Smooth muscle cell (in vitro differentiated cells): ENCODE results near the gene COTL1. TPM values are rescaled to one million over a fixed set of nuclear protein-coding genes. Genes with fewer than 3 reads are reported as not detected.

Experiments
- DNase-seq: peaks from one replicate; lab custom pipeline; 2025; ENCODE audit not compliant: unreplicated experiment; lab: John Stamatoyannopoulos, UW
- H2AFZ ChIP-seq: fragments of 200-600 bp; sonication (generic); 2 replicates; pipeline ENCODE4 v1.6.0; 2016; ENCODE audit warnings: antibody characterized with exemption, low read depth, mild to moderate bottlenecking
- H3F3A ChIP-seq: fragments of 200-600 bp; sonication (generic); 2 replicates; pipeline ENCODE4 v1.6.0; 2017; ENCODE audit warnings: antibody characterized with exemption, low read depth
- H3K27ac ChIP-seq: fragments of 200-600 bp; sonication (generic); 2 replicates; pipeline ENCODE4 v1.5.1; 2016; ENCODE audit warnings: low read depth, mild to moderate bottlenecking
- H3K27me3 ChIP-seq: fragments of 200-600 bp; sonication (generic); 2 replicates; pipeline ENCODE4 v1.6.1; 2016; ENCODE audit warnings: low read depth, mild to moderate bottlenecking
- H3K36me3 ChIP-seq: fragments of 200-600 bp; sonication (generic); 2 replicates; pipeline ENCODE4 v1.5.1; 2016; ENCODE audit warnings: low read depth
- H3K4me1 ChIP-seq: fragments of 200-600 bp; sonication (generic); 2 replicates; pipeline ENCODE4 v1.5.1; 2016; ENCODE audit warnings: low read depth
- H3K4me2 ChIP-seq: fragments of 200-600 bp; sonication (generic); 2 replicates; pipeline ENCODE4 v1.6.0; 2016; ENCODE audit warnings: mild to moderate bottlenecking
- H3K4me3 ChIP-seq: fragments of 200-600 bp; sonication (generic); 2 replicates; pipeline ENCODE4 v1.5.1; 2016; ENCODE audit warnings: mild to moderate bottlenecking
- H3K79me2 ChIP-seq: fragments of 200-600 bp; sonication (generic); 2 replicates; pipeline ENCODE4 v1.6.0; 2016; ENCODE audit warnings: low read depth, mild to moderate bottlenecking
- H3K9ac ChIP-seq: fragments of 200-600 bp; sonication (generic); 2 replicates; pipeline ENCODE4 v1.6.0; 2016; ENCODE audit warnings: low read depth
- H3K9me3 ChIP-seq: fragments of 200-600 bp; sonication (generic); replicated peaks from 2 replicates; pipeline ENCODE4 v1.5.1; 2016; ENCODE audit warnings: low read depth
- H4K20me1 ChIP-seq: fragments of 200-600 bp; sonication (generic); 2 replicates; pipeline ENCODE4 v1.6.0; 2016; ENCODE audit warnings: low read depth
- CTCF ChIP-seq: fragments of 200-600 bp; sonication (generic); IDR thresholded peaks from 2 replicates; pipeline ENCODE4 v1.5.1; 2017; ENCODE audit warnings: borderline replicate concordance, mild to moderate bottlenecking, antibody characterized with exemption; ENCODE audit not compliant: insufficient read depth, poor library complexity, severe bottlenecking
- WGBS: methylation state at CpG from one replicate; pipeline ENCODE4 v1.1.7; 2016; ENCODE audit warnings: low lambda C conversion rate; 5-methylcytosine and 5-hydroxymethylcytosine counted together
- polyA plus RNA-seq: library from polyadenylated mRNA; unstranded; fragments of >200 nt; fragmentation: Nextera tagmentation; extraction: Ambion mirVana; gene quantifications from 2 replicates; pipeline ENCODE4 v1.2.1, GENCODE V29; 2016
- total RNA-seq: library from RNA; depleted of rRNA; stranded (reverse); fragments of >200 nt; gene quantifications from 2 replicates; pipeline ENCODE4 v1.2.3, GENCODE V29; 2014

Gene COTL1
- total and polyA plus RNA-seq, 2 experiments from 2014 or later, result 81.2 to 233 TPM

GRCh38 chr16:84544031-84544773, 73.7 kb downstream of the COTL1 start:
- H3K4me2 ChIP-seq, result no peak overlapping the region
- WGBS, result 63% methylated on average over 25 of the region's 25 CpGs

GRCh38 chr16:84543253-84543652, 74.6 kb downstream of the COTL1 start:
- Histone ChIP-seq H3K27ac (no peak overlapping the region), H3K36me3 (no peaks in the 10 kb centered on the region), H3F3A (peaks cover 3% of the 10 kb centered on the region), H3K9me3 (no peaks in the 10 kb centered on the region), H3K4me1 (peaks cover 20% of the 10 kb centered on the region), H3K4me2 (no peak overlapping the region), H3K79me2 (no peaks in the 10 kb centered on the region), H3K9ac (no peak overlapping the region), H4K20me1 (no peaks in the 10 kb centered on the region), H2AFZ (no peak overlapping the region), H3K27me3 (no peaks in the 10 kb centered on the region), H3K4me3 (no peak overlapping the region)
- no peak for TF ChIP-seq CTCF
- no peak for DNase-seq
- WGBS, result 99% methylated on average over 2 of the region's 2 CpGs

More at GRCh38 chr16:84544031-84544773, 73.7 kb downstream of the COTL1 start:
- H3K27ac ChIP-seq, result no peak overlapping the region
- H3K36me3 ChIP-seq, result no peaks in the 10 kb centered on the region
- no peak overlapping the region for H3K4me3 ChIP-seq
- no peak for TF ChIP-seq CTCF
- no peaks in the 10 kb centered on the region for H4K20me1 ChIP-seq
- no peak for DNase-seq
- H3F3A ChIP-seq, result peaks cover 3% of the 10 kb centered on the region
- H3K9me3 ChIP-seq, result no peaks in the 10 kb centered on the region
- no peak overlapping the region for H2AFZ ChIP-seq
- H3K79me2 ChIP-seq, result no peaks in the 10 kb centered on the region
- peaks cover 20% of the 10 kb centered on the region for H3K4me1 ChIP-seq
- H3K9ac ChIP-seq, result no peak overlapping the region
- no peaks in the 10 kb centered on the region for H3K27me3 ChIP-seq

GRCh38 chr16:84541999-84542817, 75.7 kb downstream of the COTL1 start:
- H3K79me2 ChIP-seq, result no peaks in the 10 kb centered on the region
- peaks cover 3% of the 10 kb centered on the region for H3F3A ChIP-seq
- no peaks in the 10 kb centered on the region for H3K36me3 ChIP-seq
- no peaks in the 10 kb centered on the region for H3K27me3 ChIP-seq
- H3K4me3 ChIP-seq, result no peak overlapping the region
- peaks cover 22% of the 10 kb centered on the region for H3K4me1 ChIP-seq
- no peak overlapping the region for H3K9ac ChIP-seq
- 86% methylated on average over 7 of the region's 7 CpGs for WGBS
- H3K27ac ChIP-seq, result no peak overlapping the region
- H3K9me3 ChIP-seq, result no peaks in the 10 kb centered on the region
- no peak for TF ChIP-seq CTCF
- H2AFZ ChIP-seq, result no peak overlapping the region
- H4K20me1 ChIP-seq, result no peaks in the 10 kb centered on the region
- no peak overlapping the region for H3K4me2 ChIP-seq
- no peak for DNase-seq
